GM18951 (cell line): ENCODE results near the gene SLA2.
"Not testable (repeated sequence)": the region's sequence is repeated elsewhere in the genome, so short reads cannot be mapped to it uniquely, and the experiment has no call there.

Source experiments
- POLR2A ChIP-seq: IDR thresholded peaks from 4 replicates; pipeline ENCODE4 v1.6.1; 2011; ENCODE audit warnings: mild to moderate bottlenecking; ENCODE audit not compliant: insufficient read length, insufficient read depth; ENCODE audit errors: extremely low read depth
- in situ Hi-C: fragments of 300-500 bp; cut with MboI; formaldehyde crosslinking; loops from one replicate; pipeline ENCODE4 v1.12.0; 2022; ENCODE audit warnings: low sequenced_read_pairs, mixed read lengths, inconsistent platforms; ENCODE audit not compliant: unreplicated experiment

SLA2 gene

GRCh38 chr20:36656733-36657132 lies 10.7 kb upstream of the SLA2 start:
- TF ChIP-seq POLR2A, result no peak
- in situ Hi-C loops, result no loop called here

GRCh38 chr20:36655004-36655403 lies 9.0 kb upstream of the SLA2 start:
- no peak for TF ChIP-seq POLR2A
- in situ Hi-C loops, result no loop called here

- in situ Hi-C loops, result no loop called here
- TF ChIP-seq POLR2A, result no peak
Measured at GRCh38 chr20:36654506-36654905, 8.5 kb upstream of the SLA2 start.

GRCh38 chr20:36653456-36653855 lies 7.5 kb upstream of the SLA2 start:
- in situ Hi-C loops, result no loop called here
- TF ChIP-seq POLR2A, result no peak

GRCh38 chr20:36647196-36648121 lies 1.5 kb upstream of the SLA2 start:
- in situ Hi-C loops, result no loop called here
- TF ChIP-seq POLR2A, result no peak

GRCh38 chr20:36646678-36647077 lies 682 bp upstream of the SLA2 start:
- no peak for TF ChIP-seq POLR2A
- in situ Hi-C loops, result no loop called here

GRCh38 chr20:36645353-36645752 lies 643 bp downstream of the SLA2 start:
- in situ Hi-C loops, result no loop called here
- TF ChIP-seq POLR2A, result no peak

- in situ Hi-C loops, result no loop called here
- no peak for TF ChIP-seq POLR2A
Measured at GRCh38 chr20:36644706-36645095, 1.3 kb downstream of the SLA2 start.

- in situ Hi-C loops, result no loop called here
- TF ChIP-seq POLR2A, result no peak
Measured at GRCh38 chr20:36644032-36644705, 1.8 kb downstream of the SLA2 start.

GRCh38 chr20:36642136-36642535 lies 3.9 kb downstream of the SLA2 start:
- in situ Hi-C loops, result no loop called here
- TF ChIP-seq POLR2A, result no peak

- no peak for TF ChIP-seq POLR2A
- in situ Hi-C loops, result no loop called here
Measured at GRCh38 chr20:36641506-36641843, 4.5 kb downstream of the SLA2 start.

GRCh38 chr20:36638876-36639400 lies 7.1 kb downstream of the SLA2 start:
- in situ Hi-C loops, result not testable (repeated sequence)

- in situ Hi-C loops, result no loop called here
- TF ChIP-seq POLR2A, result no peak
Measured at GRCh38 chr20:36634342-36634741, 11.7 kb downstream of the SLA2 start.

GRCh38 chr20:36633285-36633772 lies 12.7 kb downstream of the SLA2 start:
- in situ Hi-C loops, result no loop called here

More at GRCh38 chr20:36633285-36633772, 12.7 kb downstream of the SLA2 start:
- no peak for TF ChIP-seq POLR2A
